Vagina (tissue), 2 donors: ENCODE data around the gene CROT. TPM values are rescaled to one million over a fixed set of nuclear protein-coding genes. Genes with fewer than 3 reads are reported as not detected.
A peak's percentile ranks its signal among the peaks of the same experiment; 100 is the strongest.

ENCODE experiments used
- DNase-seq, 2 donors: peaks; one replicate each; pipeline ENCODE4 v3.0.0-alpha.2; 2017; ENCODE audit errors: extremely low spot score in 2 of 2
- H3K27ac ChIP-seq: fragments of 200-600 bp; sonication (generic); one replicate; pipeline ENCODE4 v1.5.1; 2019
- H3K27me3 ChIP-seq: fragments of 200-600 bp; sonication (generic); one replicate; pipeline ENCODE4 v1.5.1; 2019
- H3K36me3 ChIP-seq, 2 donors: fragments of 200-600 bp; sonication (generic); one replicate each; pipeline ENCODE4 v1.5.1; 2017 to 2019
- H3K4me1 ChIP-seq: fragments of 200-600 bp; sonication (generic); one replicate; pipeline ENCODE4 v1.5.1; 2019
- H3K4me3 ChIP-seq, 2 donors: fragments of 200-600 bp; sonication (generic); 1 replicate in 1 of 2; 2 replicates in 1 of 2; pipeline ENCODE4 v1.5.1; 2016 to 2019
- H3K9me3 ChIP-seq: fragments of 200-600 bp; sonication (generic); one replicate; pipeline ENCODE4 v1.5.1; 2019
- CTCF ChIP-seq, 3 experiments: fragments of 450-650 bp in 2 of 3; fragments of 200-600 bp in 1 of 3; sonication (generic) in 1 of 3; IDR thresholded peaks; one replicate each; pipeline ENCODE4 v1.5.1; 2017 to 2019; ENCODE audit warnings: antibody characterized with exemption in 3 of 3, mild to moderate bottlenecking in 2 of 3, moderate library complexity in 2 of 3
- POLR2A ChIP-seq, 2 donors: fragments of 450-650 bp; IDR thresholded peaks; one replicate each; pipeline ENCODE4 v1.6.1; 2017; ENCODE audit warnings: antibody characterized with exemption in 2 of 2, mild to moderate bottlenecking in 2 of 2, moderate library complexity in 2 of 2
- POLR2AphosphoS5 ChIP-seq, 2 donors: sonication (generic); formaldehyde crosslinking; IDR thresholded peaks; one replicate each; pipeline ENCODE4 v1.9.0; 2017; ENCODE audit warnings: antibody characterized with exemption in 2 of 2, mild to moderate bottlenecking in 2 of 2, low read depth in 1 of 2; ENCODE audit not compliant: insufficient read depth in 1 of 2
- intact Hi-C: fragments of 100-400 bp; cut with DNase I; formaldehyde crosslinking; loops from one replicate; pipeline ENCODE4 v1.15.1; 2023
- total RNA-seq: library from RNA; depleted of rRNA; stranded (reverse); fragments of >200 nt; gene quantifications from one replicate; pipeline ENCODE4 v1.2.3, GENCODE V29; 2016

CROT gene
- total RNA-seq, 1 donor from 2014 or later = 38.1 TPM

- intact Hi-C loops = no loop called here
- no peak for DNase-seq
- TF ChIP-seq POLR2AphosphoS5 (IDR thresholded peaks at IDR 0.05; ENCODE audit: insufficient read depth in 1 of 2, low read depth in 1 of 2) = no peak
- no peak for TF ChIP-seq CTCF (IDR thresholded peaks at IDR 0.05)
- no peak for TF ChIP-seq POLR2A (IDR thresholded peaks at IDR 0.05)
- Histone ChIP-seq H3K27me3 (no peaks in the 10 kb centered on the region), H3K9me3 (no peaks in the 10 kb centered on the region), H3K36me3 (peaks cover 0 to 33% of the 10 kb centered on the region in 2 donors), H3K27ac (no peak overlapping the region), H3K4me1 (no peaks in the 10 kb centered on the region), H3K4me3 (no peak overlapping the region)
Measured at GRCh38 chr7:87380905-87381304, 35.4 kb downstream of the CROT start.

- TF ChIP-seq POLR2AphosphoS5 (IDR thresholded peaks at IDR 0.05; ENCODE audit: insufficient read depth in 1 of 2, low read depth in 1 of 2) = no peak
- TF ChIP-seq CTCF (IDR thresholded peaks at IDR 0.05) = no peak
- no peak for TF ChIP-seq POLR2A (IDR thresholded peaks at IDR 0.05)
- no peaks in the 10 kb centered on the region for H3K4me1 ChIP-seq
- H3K4me3 ChIP-seq = no peak overlapping the region
- no peak overlapping the region for H3K27ac ChIP-seq
- H3K36me3 ChIP-seq = peaks cover 0 to 37% of the 10 kb centered on the region in 2 donors
- intact Hi-C loops = no loop called here
- H3K9me3 ChIP-seq = no peaks in the 10 kb centered on the region
- H3K27me3 ChIP-seq = no peaks in the 10 kb centered on the region
- DNase-seq = no peak
Measured at GRCh38 chr7:87391020-87391701, 45.7 kb downstream of the CROT start.

GRCh38 chr7:87395442-87396020 lies 50.1 kb downstream of the CROT start:
- TF ChIP-seq POLR2AphosphoS5 (IDR thresholded peaks at IDR 0.05; ENCODE audit: insufficient read depth in 1 of 2, low read depth in 1 of 2) (no peak), CTCF (IDR thresholded peaks at IDR 0.05) (no peak), POLR2A (IDR thresholded peaks at IDR 0.05) (no peak)
- peaks cover 0 to 34% of the 10 kb centered on the region in 2 donors for H3K36me3 ChIP-seq
- H3K9me3 ChIP-seq = no peaks in the 10 kb centered on the region
- H3K27ac ChIP-seq = no peak overlapping the region
- H3K4me3 ChIP-seq = no peak overlapping the region
- H3K4me1 ChIP-seq = peaks cover 9% of the 10 kb centered on the region
- no peaks in the 10 kb centered on the region for H3K27me3 ChIP-seq
- intact Hi-C loops = no loop called here
- DNase-seq = no peak

DNA sequence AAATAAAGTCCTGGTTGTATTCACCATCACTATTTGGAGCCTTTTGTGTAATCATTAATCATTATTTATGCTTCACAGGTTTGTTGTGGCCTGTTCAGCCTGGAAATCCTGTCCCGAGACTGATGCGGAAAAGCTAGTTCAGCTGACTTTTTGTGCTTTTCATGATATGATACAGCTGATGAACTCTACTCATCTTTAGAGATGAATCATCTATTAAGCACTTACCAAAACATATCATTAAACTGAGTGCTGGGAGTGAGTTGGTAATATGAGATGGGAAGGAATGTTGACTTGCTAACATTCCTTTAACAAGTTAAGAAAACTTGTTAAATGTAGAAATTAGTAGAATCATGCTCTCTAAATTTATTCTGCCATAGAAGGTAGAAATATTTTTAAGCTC lies 53.0 kb downstream of the CROT start:
- Histone ChIP-seq H3K36me3 (peaks cover 0 to 21% of the 10 kb centered on the region in 2 donors), H3K4me1 (peaks cover 9% of the 10 kb centered on the region), H3K9me3 (no peaks in the 10 kb centered on the region), H3K27ac (no peak overlapping the region), H3K4me3 (no peak overlapping the region), H3K27me3 (no peaks in the 10 kb centered on the region)
- no peak for DNase-seq
- intact Hi-C loops = no loop called here
- no peak for TF ChIP-seq POLR2A (IDR thresholded peaks at IDR 0.05)
- TF ChIP-seq POLR2AphosphoS5 (IDR thresholded peaks at IDR 0.05; ENCODE audit: insufficient read depth in 1 of 2, low read depth in 1 of 2) = peak in 1 of 2 donors; percentile 31

DNA sequence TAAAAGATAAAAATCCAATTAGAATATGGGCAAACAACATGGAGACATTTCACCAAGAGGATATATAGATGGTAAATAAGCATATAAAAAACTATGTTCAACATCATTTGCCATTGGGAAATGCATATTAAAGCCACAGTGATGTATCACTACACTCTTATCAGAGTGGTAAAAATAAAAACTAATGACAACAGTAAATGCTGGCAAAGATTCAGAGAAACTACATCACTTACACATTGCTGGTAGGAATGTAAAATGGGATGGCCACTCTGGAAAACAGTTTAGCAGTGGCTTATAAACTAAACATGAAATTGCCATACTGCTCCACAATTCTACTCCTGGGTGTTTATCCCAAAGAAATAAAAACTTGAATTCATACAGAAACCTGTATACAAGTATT lies 59.2 kb downstream of the CROT start:
- Histone ChIP-seq H3K27ac (no peak overlapping the region), H3K4me1 (no peaks in the 10 kb centered on the region), H3K27me3 (no peaks in the 10 kb centered on the region), H3K9me3 (no peaks in the 10 kb centered on the region), H3K4me3 (no peak overlapping the region), H3K36me3 (no peaks in the 10 kb centered on the region)
- DNase-seq = no peak
- TF ChIP-seq POLR2AphosphoS5 (IDR thresholded peaks at IDR 0.05; ENCODE audit: insufficient read depth in 1 of 2, low read depth in 1 of 2) (no peak), POLR2A (IDR thresholded peaks at IDR 0.05) (no peak)
- intact Hi-C loops = no loop called here

- Histone ChIP-seq H3K27me3 (no peaks in the 10 kb centered on the region), H3K9me3 (no peaks in the 10 kb centered on the region), H3K4me1 (peaks cover 20% of the 10 kb centered on the region), H3K4me3 (no peak overlapping the region), H3K36me3 (no peaks in the 10 kb centered on the region), H3K27ac (no peak overlapping the region)
- intact Hi-C loops = no loop called here
- TF ChIP-seq POLR2A (IDR thresholded peaks at IDR 0.05) (no peak), CTCF (IDR thresholded peaks at IDR 0.05) (no peak), POLR2AphosphoS5 (IDR thresholded peaks at IDR 0.05; ENCODE audit: insufficient read depth in 1 of 2, low read depth in 1 of 2) (no peak)
- no peak for DNase-seq
Measured at GRCh38 chr7:87411186-87411585, 65.7 kb downstream of the CROT start.
